GM15510 (cell line): ENCODE measurements around the gene TMPRSS3.

ENCODE experiments used
- POLR2A ChIP-seq: IDR thresholded peaks from 3 replicates; pipeline ENCODE4 v1.6.1; 2011; ENCODE audit warnings: borderline replicate concordance; ENCODE audit not compliant: insufficient read length; ENCODE audit errors: extremely low read depth

The TMPRSS3 gene

DNA sequence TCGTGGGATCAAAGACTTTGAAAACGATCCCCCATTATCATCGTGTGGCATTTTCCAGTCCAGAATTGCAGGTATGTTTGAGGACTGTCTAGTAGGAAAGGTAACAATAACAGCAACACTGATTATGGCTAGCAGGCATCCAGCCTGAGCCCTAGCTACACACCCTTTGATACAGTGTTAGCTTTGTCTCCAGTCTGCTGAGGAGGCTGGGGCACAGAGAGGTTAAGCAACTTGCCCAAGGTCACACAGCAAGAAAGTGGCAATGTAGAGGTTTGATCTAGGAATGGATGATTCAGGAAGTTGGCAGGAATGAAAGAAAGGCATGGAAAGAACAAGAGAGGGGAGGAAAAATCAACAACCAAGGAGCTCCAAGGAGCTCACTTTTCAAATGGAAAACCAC is 39.0 kb upstream of the TMPRSS3 start:
- TF ChIP-seq POLR2A: no peak

- no peak for TF ChIP-seq POLR2A
These were observed 38.2 kb upstream of the TMPRSS3 start for GRCh38 chr21:42433946-42434551.

GRCh38 chr21:42432695-42433094 is 36.8 kb upstream of the TMPRSS3 start:
- TF ChIP-seq POLR2A: no peak

DNA sequence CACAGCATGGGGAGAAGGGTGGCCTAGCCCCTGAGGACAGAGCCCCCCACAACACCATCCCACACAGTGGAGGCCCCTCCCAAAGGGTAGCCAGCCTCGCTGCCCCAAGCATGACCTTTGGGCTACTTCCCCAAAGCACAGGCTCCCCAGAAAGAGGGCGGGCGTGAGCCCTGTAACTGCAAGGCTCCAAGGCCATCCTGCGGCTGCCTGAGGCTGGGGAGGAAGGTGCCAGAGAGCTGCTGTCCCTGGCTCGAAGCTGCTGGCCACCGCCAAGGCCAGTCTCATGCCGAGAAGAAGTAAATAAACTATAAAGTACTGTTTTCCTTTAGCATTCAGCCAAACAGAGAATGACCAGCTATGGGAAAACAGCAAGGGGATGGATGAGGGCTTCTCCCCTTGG is 35.3 kb upstream of the TMPRSS3 start:
- no peak for TF ChIP-seq POLR2A

DNA sequence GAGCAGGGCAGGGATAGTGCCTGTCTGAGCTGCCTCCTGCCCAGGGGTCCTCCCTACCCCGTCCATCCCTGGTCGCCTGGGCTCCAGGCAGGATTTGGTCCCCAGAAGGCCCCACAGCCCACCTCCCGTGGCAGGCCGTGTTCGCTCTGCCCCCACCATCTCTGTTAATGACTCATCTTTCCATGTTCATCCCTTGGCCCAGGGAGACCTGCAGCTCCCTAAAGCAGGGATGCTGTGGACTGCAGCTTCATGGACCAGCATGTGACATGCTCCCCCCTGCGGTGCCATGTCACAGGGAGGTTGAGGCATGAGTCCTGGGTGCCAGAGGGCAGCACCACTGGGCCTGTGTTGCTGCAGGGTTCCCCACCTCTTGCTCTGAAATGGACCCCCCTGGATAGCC is 34.7 kb upstream of the TMPRSS3 start:
- no peak for TF ChIP-seq POLR2A

DNA sequence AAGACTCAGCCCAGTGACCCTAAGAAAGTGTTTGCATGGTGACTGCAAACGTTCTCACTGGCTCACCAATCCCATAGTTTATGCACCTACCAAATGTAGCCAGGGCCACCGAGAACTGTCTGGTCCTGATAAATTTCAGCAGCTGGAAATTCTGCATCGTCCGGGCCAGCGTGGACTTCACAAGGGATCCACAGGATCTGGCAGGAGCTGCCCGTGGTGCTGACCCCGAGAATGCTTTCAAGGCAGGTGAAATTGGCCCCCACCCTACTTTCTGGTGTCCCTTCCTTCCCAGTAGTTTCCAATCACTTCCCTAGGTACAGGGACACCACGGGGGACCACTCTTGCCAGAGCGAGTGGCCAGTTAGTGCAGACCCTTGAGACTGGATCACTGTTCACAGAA is 34.0 kb upstream of the TMPRSS3 start:
- no peak for TF ChIP-seq POLR2A

GRCh38 chr21:42429021-42429420 is 33.2 kb upstream of the TMPRSS3 start:
- no peak for TF ChIP-seq POLR2A

- no peak for TF ChIP-seq POLR2A
These were observed 32.1 kb upstream of the TMPRSS3 start for GRCh38 chr21:42427809-42428419.

DNA sequence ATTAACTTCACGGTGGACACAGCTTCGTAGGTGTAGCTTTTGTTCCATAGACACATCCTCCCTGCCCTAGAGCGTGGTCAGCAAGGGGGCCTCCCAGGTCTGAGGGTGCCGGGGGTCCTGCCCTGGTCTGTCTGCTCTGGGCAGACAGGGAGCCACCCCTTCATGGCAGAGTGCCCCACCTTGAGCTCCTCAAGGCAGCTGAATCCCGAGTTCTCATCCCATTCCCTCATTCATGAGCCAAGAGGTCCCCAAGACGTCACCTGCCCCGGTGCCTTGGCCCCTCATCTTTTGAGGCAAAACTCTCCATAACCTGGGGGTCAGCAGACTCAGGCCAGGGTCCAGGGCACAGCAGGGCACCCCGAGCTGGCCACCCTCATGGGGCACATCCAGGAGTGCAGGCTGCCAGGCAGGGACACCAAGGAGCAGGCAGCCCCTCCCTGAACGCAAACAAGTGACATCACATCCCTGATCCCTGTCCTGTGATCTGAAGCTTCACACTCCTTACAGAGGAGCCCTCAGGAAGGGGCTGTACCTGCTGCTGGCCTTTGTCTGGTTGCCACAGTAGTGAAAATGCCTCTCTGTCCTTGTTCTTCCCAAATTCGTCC is 31.1 kb upstream of the TMPRSS3 start:
- no peak for TF ChIP-seq POLR2A

GRCh38 chr21:42426424-42426823 is 30.6 kb upstream of the TMPRSS3 start:
- TF ChIP-seq POLR2A: no peak

- no peak for TF ChIP-seq POLR2A
These were observed 29.7 kb upstream of the TMPRSS3 start for GRCh38 chr21:42425591-42425990.

- TF ChIP-seq POLR2A: no peak
These were observed 29.2 kb upstream of the TMPRSS3 start for GRCh38 chr21:42424914-42425541.

- no peak for TF ChIP-seq POLR2A
These were observed 27.8 kb upstream of the TMPRSS3 start for GRCh38 chr21:42423685-42424084.

- TF ChIP-seq POLR2A: no peak
These were observed 27.4 kb upstream of the TMPRSS3 start for GRCh38 chr21:42423197-42423675.

- TF ChIP-seq POLR2A: no peak
These were observed 25.4 kb upstream of the TMPRSS3 start for GRCh38 chr21:42421018-42421793.
